Body of pancreas (tissue), 4 donors: ENCODE measurements around the gene MYO7B. TPM values are rescaled to one million over a fixed set of nuclear protein-coding genes. Genes with fewer than 3 reads are reported as not detected.

ENCODE experiments used
- ATAC-seq: fragments of 150-250 bp; one replicate; pipeline ENCODE4 v1.9.1; 2016
- DNase-seq, 4 donors: peaks; one replicate each; pipeline ENCODE4 v3.0.0-alpha.2; 2019
- H3K27ac ChIP-seq, 4 donors: fragments of 200-600 bp; sonication (generic); 1 replicate in 3 of 4; 2 replicates in 1 of 4; pipeline versions ENCODE4 v1.5.1 to v1.6.1; 2016 to 2019; ENCODE audit warnings: mild to moderate bottlenecking in 1 of 4, mixed read lengths in 1 of 4, moderate library complexity in 1 of 4
- H3K27me3 ChIP-seq, 2 donors: fragments of 200-600 bp; sonication (generic); one replicate each; pipeline ENCODE4 v1.6.0; 2016; ENCODE audit warnings: mild to moderate bottlenecking in 1 of 2
- H3K36me3 ChIP-seq, 2 donors: fragments of 200-600 bp; sonication (generic); replicated peaks in 1 of 2; 2 replicates each; pipeline ENCODE4 v1.5.1; 2016; ENCODE audit warnings: low read depth in 2 of 2; ENCODE audit not compliant: insufficient read depth in 1 of 2
- H3K4me1 ChIP-seq: fragments of 200-600 bp; sonication (generic); one replicate; pipeline ENCODE4 v1.6.0; 2016
- H3K4me3 ChIP-seq, 2 donors: fragments of 200-600 bp; sonication (generic); 1 replicate in 1 of 2; 2 replicates in 1 of 2; pipeline ENCODE4 v1.5.1; 2016 to 2019
- H3K9me3 ChIP-seq, 3 donors: fragments of 200-600 bp; sonication (generic); 1 replicate in 2 of 3; 2 replicates in 1 of 3; pipeline ENCODE4 v1.5.1; 2016
- POLR2A ChIP-seq, 3 donors: fragments of 450-650 bp; IDR thresholded peaks; one replicate each; pipeline ENCODE4 v1.6.1; 2016; ENCODE audit warnings: antibody characterized with exemption in 3 of 3, mild to moderate bottlenecking in 2 of 3
- WGBS, 2 donors: methylation state at CpG; one replicate each; pipeline ENCODE4 v1.1.5; 2017; 5-methylcytosine and 5-hydroxymethylcytosine counted together
- intact Hi-C: fragments of 100-400 bp; cut with DNase I; formaldehyde crosslinking; loops from one replicate; pipeline ENCODE4 v1.15.1; 2023
- total RNA-seq, 2 donors: library from RNA; depleted of rRNA; stranded (reverse); fragments of >200 nt; gene quantifications; one replicate each; pipeline ENCODE4 v1.1.0, GENCODE V29; 2016
- TF ChIP-seq, protein P1 (sequence below), 7 experiments: fragments of 450-650 bp in 4 of 7; fragments of 200-600 bp in 3 of 7; sonication (generic) in 3 of 7; IDR thresholded peaks; one replicate each; pipeline ENCODE4 v1.5.1; 2016 to 2019; ENCODE audit warnings: antibody characterized with exemption in 7 of 7

Gene MYO7B
- total RNA-seq, 2 donors from 2014 or later: 0.33 to 1.8 TPM

DNA sequence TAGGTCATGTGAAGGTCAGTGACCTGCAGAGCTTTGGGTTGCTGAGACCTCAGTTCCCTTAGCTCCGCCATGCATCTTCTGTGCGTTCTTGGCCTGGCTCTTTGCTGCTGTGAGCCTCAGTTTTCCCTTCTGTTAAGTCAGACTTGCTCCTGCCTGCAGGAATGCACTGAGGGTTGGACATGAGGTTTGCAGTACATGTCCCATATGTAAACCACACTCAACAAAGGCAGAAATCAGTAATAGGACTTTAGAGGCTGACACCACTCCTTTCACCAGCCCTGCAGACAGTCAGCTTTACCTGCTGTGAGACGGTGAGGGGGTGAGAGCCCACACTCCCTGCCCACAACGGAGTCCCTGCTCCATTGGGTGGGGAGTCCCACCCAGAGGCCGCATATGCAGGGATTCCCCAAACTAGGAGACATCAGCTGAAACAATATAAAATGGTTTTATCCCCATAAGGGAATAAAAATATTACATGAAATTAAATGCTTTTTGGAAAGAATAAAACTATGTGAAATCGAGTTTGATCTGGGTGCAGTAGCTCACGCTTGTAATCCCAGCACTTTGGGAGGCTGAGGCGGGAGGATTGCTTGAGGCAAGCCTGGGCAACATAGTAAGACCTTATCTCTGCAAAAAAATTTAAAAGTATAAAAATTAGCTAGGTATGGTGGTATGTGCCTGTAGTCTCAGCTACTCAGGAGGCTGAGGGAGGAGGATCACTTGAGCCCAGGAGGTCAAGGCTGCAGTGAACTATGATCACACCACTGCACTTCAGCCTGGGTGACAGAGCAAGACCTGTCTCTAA lies 55.1 kb downstream of the MYO7B start:
- no peak overlapping the region for H3K4me3 ChIP-seq
- H3K27ac ChIP-seq: no peak overlapping the region
- H3K36me3 ChIP-seq: no peaks in the 10 kb centered on the region
- WGBS, 2 donors: 81 to 82% methylated on average over 8 of the region's 8 CpGs
- H3K27me3 ChIP-seq: no peaks in the 10 kb centered on the region
- TF ChIP-seq, protein P1, sequence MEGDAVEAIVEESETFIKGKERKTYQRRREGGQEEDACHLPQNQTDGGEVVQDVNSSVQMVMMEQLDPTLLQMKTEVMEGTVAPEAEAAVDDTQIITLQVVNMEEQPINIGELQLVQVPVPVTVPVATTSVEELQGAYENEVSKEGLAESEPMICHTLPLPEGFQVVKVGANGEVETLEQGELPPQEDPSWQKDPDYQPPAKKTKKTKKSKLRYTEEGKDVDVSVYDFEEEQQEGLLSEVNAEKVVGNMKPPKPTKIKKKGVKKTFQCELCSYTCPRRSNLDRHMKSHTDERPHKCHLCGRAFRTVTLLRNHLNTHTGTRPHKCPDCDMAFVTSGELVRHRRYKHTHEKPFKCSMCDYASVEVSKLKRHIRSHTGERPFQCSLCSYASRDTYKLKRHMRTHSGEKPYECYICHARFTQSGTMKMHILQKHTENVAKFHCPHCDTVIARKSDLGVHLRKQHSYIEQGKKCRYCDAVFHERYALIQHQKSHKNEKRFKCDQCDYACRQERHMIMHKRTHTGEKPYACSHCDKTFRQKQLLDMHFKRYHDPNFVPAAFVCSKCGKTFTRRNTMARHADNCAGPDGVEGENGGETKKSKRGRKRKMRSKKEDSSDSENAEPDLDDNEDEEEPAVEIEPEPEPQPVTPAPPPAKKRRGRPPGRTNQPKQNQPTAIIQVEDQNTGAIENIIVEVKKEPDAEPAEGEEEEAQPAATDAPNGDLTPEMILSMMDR (IDR thresholded peaks at IDR 0.05): no peak
- no peak for TF ChIP-seq POLR2A (IDR thresholded peaks at IDR 0.05)
- DNase-seq (no peak), ATAC-seq (no peak)
- no peaks in the 10 kb centered on the region for H3K4me1 ChIP-seq
- no peaks in the 10 kb centered on the region for H3K9me3 ChIP-seq
- intact Hi-C loops: no loop called here

DNA sequence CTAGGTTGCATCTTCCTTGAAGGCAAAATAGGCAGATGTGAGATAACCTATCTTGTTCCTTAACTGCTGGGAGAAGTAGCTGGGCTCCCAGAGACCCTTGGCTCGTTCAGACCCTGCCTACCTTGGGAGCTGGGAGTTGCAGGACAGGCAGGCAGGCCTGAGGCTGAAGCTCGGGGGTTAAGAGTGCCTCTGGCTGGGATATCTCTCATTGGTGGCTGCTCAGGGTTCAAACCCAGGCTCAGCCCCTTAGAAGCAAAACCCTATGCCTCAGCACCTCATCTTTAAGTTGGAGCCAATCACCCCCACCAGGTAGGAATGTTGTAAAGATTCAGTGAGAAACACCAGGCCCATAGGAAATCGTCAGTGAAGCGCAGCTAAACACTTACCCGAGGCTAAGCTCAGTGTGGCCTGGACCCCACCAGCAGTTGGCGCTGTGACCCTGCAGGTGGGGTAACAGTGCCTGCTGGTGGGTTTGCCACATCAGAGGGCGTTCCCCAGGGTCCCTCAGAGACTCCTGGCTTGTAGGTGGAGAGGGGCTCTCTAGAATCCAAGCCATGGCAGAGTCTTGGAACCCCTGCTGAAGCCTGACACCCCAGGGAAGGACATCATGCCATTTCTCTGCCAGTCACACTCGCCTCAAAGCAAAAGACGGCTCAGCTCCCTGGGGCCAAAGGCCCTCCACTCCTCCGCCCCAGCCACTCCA lies 55.9 kb downstream of the MYO7B start:
- Histone ChIP-seq H3K27ac (no peak overlapping the region), H3K4me3 (no peak overlapping the region), H3K4me1 (no peaks in the 10 kb centered on the region), H3K9me3 (no peaks in the 10 kb centered on the region), H3K36me3 (no peaks in the 10 kb centered on the region), H3K27me3 (no peaks in the 10 kb centered on the region)
- ATAC-seq (peak; percentile 48), DNase-seq (peak; percentile 33 to 61 (median 42))
- TF ChIP-seq, protein P1 (IDR thresholded peaks at IDR 0.05): peak; percentile 48 to 74 (median 63)
- TF ChIP-seq POLR2A (IDR thresholded peaks at IDR 0.05): no peak
- 42 to 71% methylated on average over 5 to 10 of the region's 10 CpGs for WGBS, 2 donors
- intact Hi-C loops: no loop called here

DNA sequence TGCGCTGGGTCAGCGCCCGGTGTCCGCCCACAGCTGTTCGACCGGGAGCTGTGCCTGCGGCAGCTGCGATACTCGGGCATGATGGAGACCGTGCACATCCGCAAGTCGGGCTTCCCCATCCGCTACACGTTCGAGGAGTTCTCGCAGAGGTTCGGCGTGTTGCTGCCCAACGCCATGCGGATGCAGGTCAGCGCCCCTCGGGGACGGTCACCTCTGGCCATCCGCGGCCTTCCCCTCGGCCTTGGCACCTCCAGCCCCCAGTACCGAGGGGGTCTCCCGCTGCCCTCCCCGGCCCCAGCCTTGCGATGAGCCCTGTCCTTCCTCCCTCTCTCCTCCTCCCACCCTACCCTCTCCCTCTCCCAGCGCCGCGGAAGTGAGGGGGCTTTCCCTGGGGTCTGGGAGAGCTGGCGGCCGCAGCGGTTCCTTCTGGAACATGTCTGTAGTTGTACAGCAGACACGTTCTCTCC lies 57.3 kb downstream of the MYO7B start:
- 89 to 90% methylated on average over 23 to 35 of the region's 37 CpGs for WGBS, 2 donors
- no peak for DNase-seq
- H3K27ac ChIP-seq: no peak overlapping the region
- H3K4me3 ChIP-seq: no peak overlapping the region
- no peak for ATAC-seq
- intact Hi-C loops: no loop called here
- no peaks in the 10 kb centered on the region for H3K4me1 ChIP-seq
- no peaks in the 10 kb centered on the region for H3K27me3 ChIP-seq
- no peak for TF ChIP-seq POLR2A (IDR thresholded peaks at IDR 0.05)
- TF ChIP-seq, protein P1 (IDR thresholded peaks at IDR 0.05): no peak
- no peaks in the 10 kb centered on the region for H3K9me3 ChIP-seq
- H3K36me3 ChIP-seq: no peaks in the 10 kb centered on the region

DNA sequence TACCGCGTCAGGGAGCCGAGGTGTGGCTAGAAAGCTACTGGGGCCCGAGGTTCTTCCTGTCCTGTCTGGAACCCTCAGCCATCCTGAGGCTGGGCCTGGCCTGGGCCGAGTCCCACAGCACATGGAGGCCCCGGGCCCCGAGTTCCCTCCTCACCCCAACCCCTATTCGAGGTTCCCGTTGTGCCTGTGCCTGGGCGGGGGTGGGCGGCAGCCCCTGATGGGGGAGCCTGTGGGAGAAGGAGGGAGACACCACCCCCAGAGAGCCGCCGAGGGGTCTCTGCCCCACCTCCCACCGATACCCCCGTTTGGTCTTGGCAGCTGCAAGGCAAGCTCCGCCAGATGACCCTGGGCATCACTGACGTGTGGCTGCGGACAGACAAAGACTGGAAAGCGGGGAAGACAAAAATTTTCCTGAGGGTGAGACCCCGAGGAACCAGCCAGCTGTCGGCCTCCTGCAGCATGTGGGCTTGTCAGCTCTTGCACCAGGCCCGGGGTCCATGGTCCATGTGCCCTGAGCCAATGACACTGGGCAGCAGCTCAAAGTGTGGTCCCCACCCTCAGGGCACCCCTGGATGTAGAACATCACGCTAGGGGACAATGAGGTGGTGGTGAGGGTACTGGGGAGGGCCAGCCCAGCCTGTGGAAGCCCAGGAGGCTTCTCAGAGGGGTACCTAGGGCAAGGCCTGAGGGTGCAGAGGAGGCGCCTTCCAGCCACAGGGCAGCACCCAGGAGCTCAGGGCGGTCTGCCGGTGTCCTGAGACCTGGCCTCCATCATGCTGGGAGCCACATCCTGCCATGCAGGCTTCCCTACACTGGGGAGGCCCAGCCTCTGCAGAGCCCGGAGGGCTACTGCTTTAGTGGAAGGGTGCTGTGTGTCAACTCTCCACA lies 58.0 kb downstream of the MYO7B start:
- H3K36me3 ChIP-seq: no peaks in the 10 kb centered on the region
- H3K27me3 ChIP-seq: no peaks in the 10 kb centered on the region
- H3K4me1 ChIP-seq: no peaks in the 10 kb centered on the region
- ATAC-seq (no peak), DNase-seq (no peak)
- no peak overlapping the region for H3K4me3 ChIP-seq
- WGBS, 2 donors: 71 to 77% methylated on average over 17 to 20 of the region's 27 CpGs
- H3K27ac ChIP-seq: no peak overlapping the region
- no peaks in the 10 kb centered on the region for H3K9me3 ChIP-seq
- TF ChIP-seq, protein P1 (IDR thresholded peaks at IDR 0.05): no peak
- TF ChIP-seq POLR2A (IDR thresholded peaks at IDR 0.05): no peak
- intact Hi-C loops: no loop called here
